Stromal cell of bone marrow (primary cell): ENCODE results near the gene SMIM5.
A peak's percentile ranks its signal among the peaks of the same experiment; 100 is the strongest.
"Not testable (repeated sequence)": the region's sequence is repeated elsewhere in the genome, so short reads cannot be mapped to it uniquely, and the experiment has no call there.

Experiments used
- DNase-seq: peaks from one replicate; pipeline ENCODE4 v3.0.0-alpha.2; 2012; ENCODE audit warnings: low read depth

The SMIM5 gene

GRCh38 chr17:75625813-75626486 is 7.3 kb upstream of the SMIM5 start:
- DNase-seq, result no peak

- no peak for DNase-seq
Measured at GRCh38 chr17:75626496-75627038, 6.7 kb upstream of the SMIM5 start.

GRCh38 chr17:75627094-75627493 is 6.1 kb upstream of the SMIM5 start:
- no peak for DNase-seq

GRCh38 chr17:75628425-75628824 is 4.8 kb upstream of the SMIM5 start:
- no peak for DNase-seq

- no peak for DNase-seq
Measured at GRCh38 chr17:75629157-75629556, 4.1 kb upstream of the SMIM5 start.

GRCh38 chr17:75630071-75630917 is 2.9 kb upstream of the SMIM5 start:
- no peak for DNase-seq

- DNase-seq, result no peak
Measured at GRCh38 chr17:75631353-75631752, 1.9 kb upstream of the SMIM5 start.

GRCh38 chr17:75632428-75632827 is 806 bp upstream of the SMIM5 start:
- DNase-seq, result no peak

- DNase-seq, result peak; percentile 86
Measured at GRCh38 chr17:75633486-75634375, 497 bp downstream of the SMIM5 start.

- no peak for DNase-seq
Measured at GRCh38 chr17:75634376-75634740, 1.1 kb downstream of the SMIM5 start.

- no peak for DNase-seq
Measured at GRCh38 chr17:75634754-75635609, 1.7 kb downstream of the SMIM5 start.

GRCh38 chr17:75635610-75636202 is 2.5 kb downstream of the SMIM5 start:
- no peak for DNase-seq

- DNase-seq, result no peak
Measured at GRCh38 chr17:75636381-75637142, 3.3 kb downstream of the SMIM5 start.

- no peak for DNase-seq
Measured at GRCh38 chr17:75637143-75637538, 3.9 kb downstream of the SMIM5 start.

GRCh38 chr17:75637551-75637950 is 4.3 kb downstream of the SMIM5 start:
- DNase-seq, result no peak

GRCh38 chr17:75638039-75638438 is 4.8 kb downstream of the SMIM5 start:
- DNase-seq, result not testable (repeated sequence)

- no peak for DNase-seq
Measured at GRCh38 chr17:75638893-75639292, 5.7 kb downstream of the SMIM5 start.

GRCh38 chr17:75639327-75639726 is 6.1 kb downstream of the SMIM5 start:
- no peak for DNase-seq

GRCh38 chr17:75639771-75640555 is 6.7 kb downstream of the SMIM5 start:
- no peak for DNase-seq
